ENCODE results near the gene SLC10A7.

Gene SLC10A7

DNA sequence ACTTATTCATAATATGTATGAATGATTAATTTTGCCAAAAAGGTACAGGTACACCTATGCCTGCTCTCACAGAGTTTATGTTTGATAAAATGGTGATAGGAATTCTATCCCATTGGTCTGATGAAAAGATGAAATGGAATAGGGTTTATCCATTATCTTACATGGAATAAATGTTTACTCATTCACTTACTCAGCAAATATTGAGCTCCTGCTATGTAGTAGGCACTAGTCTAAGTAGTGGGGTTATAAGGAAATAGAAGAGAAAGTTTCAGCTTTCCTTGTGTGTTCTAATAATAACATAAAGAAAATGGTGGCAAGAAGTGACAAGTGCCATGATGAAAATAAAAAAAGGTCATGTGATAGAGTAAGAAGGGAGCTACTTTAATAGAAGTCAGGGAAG is 12.4 kb upstream of the SLC10A7 start:
- H3K4me3 ChIP-seq (replicated peaks; ENCODE audit: low read depth, low read length) = no peak overlapping the region
- no peak for DNase-seq (ENCODE audit: extremely low read depth, low read depth)
- TF ChIP-seq, protein P1, sequence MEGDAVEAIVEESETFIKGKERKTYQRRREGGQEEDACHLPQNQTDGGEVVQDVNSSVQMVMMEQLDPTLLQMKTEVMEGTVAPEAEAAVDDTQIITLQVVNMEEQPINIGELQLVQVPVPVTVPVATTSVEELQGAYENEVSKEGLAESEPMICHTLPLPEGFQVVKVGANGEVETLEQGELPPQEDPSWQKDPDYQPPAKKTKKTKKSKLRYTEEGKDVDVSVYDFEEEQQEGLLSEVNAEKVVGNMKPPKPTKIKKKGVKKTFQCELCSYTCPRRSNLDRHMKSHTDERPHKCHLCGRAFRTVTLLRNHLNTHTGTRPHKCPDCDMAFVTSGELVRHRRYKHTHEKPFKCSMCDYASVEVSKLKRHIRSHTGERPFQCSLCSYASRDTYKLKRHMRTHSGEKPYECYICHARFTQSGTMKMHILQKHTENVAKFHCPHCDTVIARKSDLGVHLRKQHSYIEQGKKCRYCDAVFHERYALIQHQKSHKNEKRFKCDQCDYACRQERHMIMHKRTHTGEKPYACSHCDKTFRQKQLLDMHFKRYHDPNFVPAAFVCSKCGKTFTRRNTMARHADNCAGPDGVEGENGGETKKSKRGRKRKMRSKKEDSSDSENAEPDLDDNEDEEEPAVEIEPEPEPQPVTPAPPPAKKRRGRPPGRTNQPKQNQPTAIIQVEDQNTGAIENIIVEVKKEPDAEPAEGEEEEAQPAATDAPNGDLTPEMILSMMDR (IDR thresholded peaks at IDR 0.05; ENCODE audit: low read depth, low read length, missing control alignments) = no peak

DNA sequence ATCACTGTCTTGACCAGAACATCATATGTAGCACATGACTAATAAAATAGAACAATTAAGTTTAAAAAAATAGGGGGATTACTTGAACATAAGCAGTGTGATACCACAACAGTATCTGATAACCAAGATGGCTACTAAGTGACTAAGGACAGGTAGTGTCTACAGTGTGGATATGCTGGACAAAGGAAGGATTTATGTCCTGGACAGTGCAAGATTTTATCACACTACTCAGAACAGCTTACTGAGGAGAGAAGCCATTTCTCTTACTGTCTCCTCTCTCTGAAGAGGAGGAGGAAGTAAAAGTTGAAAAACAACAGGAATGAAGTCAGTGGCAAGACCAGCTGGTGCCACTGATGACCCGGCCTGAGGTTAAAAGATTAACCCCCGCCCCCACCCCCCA is 4.0 kb upstream of the SLC10A7 start:
- TF ChIP-seq, protein P1 (IDR thresholded peaks at IDR 0.05; ENCODE audit: low read depth, low read length, missing control alignments) = no peak
- DNase-seq (ENCODE audit: extremely low read depth, low read depth) = no peak
- no peak overlapping the region for H3K4me3 ChIP-seq (replicated peaks; ENCODE audit: low read depth, low read length)

DNA sequence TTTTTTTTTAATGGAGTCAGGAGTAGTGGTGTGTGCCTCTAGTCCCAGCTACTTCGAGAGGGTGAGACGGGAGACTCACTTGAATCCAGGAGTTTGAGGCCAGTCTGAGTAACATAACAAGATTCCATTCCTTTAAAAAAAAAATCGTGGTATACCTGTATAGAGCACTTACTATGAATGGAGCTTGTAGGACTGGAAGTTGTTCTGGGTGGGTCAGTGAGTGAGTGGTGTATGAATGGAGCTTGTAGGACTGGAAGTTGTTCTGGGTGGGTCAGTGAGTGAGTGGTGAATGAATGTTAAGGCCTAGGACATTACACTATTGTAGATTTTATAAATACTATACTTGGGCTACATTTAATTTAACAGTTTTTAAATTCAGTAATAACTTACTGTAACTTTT is 2.9 kb upstream of the SLC10A7 start:
- no peak for DNase-seq (ENCODE audit: extremely low read depth, low read depth)
- TF ChIP-seq, protein P1 (IDR thresholded peaks at IDR 0.05; ENCODE audit: low read depth, low read length, missing control alignments) = no peak
- no peak overlapping the region for H3K4me3 ChIP-seq (replicated peaks; ENCODE audit: low read depth, low read length)

DNA sequence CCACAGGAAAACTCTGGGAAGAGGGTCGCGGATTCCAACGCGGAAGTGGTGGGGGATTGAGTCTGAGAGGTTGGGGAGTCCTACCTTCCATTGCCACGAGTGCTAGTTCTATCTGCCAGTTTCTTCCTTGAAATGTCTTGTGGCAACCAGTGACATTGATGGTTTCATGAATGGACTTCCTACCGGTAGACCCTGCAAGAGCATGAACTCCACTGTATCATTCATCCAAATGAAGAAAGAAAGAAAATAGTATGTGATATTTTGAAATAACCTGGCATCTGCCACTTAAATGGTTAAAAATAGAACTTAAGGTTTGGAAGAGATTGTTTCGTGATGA is 1.1 kb upstream of the SLC10A7 start:
- no peak for DNase-seq (ENCODE audit: extremely low read depth, low read depth)
- H3K4me3 ChIP-seq (replicated peaks; ENCODE audit: low read depth, low read length) = peak overlapping the region; percentile 87
- TF ChIP-seq, protein P1 (IDR thresholded peaks at IDR 0.05; ENCODE audit: low read depth, low read length, missing control alignments) = no peak

DNA sequence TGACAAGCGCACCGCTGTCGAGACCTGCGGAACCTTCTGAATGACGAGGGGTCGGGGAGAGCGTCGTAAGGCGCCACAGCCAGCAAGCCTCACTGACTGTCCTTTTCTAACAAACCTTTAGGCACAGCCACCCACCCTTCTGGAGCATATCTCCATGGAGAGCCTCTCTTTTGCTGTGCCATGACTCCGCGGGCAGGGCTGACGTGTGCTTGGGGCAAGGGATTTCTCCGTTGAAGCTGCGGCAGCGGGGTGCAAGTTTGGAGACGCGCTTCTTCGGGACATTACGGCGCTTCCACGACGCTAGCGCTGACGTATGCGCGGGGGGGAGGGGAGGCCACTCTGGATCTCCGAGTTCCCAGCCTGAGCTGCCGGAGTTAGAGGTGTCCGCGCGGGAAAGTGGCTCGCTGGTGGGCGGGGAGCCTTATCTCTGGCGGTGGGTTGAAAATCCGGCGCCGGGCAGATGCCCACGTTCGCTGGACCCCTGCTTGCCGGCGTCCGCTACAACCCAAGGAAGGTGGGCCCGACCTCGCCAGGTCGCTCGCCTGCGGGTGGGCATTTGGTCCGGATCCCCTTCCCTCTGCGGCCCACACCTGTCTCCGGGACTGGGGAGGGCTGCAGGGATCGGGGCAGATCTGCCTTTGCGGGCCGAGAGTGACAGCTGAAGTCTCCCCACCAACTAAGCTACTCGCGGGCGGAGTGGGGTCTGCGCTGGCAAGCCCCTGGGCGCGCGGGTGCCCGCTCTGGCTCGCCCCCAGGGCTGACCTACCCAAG is 543 bp upstream of the SLC10A7 start:
- peak overlapping the region; percentile 87 for H3K4me3 ChIP-seq (replicated peaks; ENCODE audit: low read depth, low read length)
- peak; percentile 55 for DNase-seq (ENCODE audit: extremely low read depth, low read depth)
- TF ChIP-seq, protein P1 (IDR thresholded peaks at IDR 0.05; ENCODE audit: low read depth, low read length, missing control alignments) = no peak

DNA sequence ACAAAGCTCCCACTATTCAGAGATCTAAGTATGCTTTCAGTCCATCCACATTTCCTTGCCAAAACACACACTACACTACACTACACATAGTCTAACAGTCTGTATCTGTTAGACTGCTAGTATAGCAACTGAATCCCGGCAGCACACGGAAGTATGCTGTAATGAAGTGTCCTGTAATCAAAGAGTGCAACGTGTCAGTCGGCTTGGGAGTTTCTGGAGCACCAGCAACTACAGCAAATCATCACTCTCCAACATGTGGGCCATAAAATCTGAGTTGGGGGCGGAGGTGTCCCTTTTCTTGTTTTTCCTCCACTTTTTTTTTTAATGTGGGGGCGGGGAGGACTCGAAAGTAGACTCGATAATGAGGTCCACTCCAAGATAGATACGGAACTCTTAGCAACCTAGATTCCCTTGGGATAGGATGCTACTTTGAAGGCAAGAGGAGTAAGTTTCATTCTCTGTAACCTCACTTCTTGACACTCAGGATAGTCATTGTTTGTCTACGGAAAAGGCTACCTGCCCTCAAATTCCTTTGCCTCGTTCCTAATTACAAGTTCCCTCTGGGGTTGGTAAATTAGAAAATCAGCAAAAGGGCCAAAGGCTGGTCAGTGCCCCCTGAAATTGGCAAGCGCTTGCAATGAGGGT is 722 bp downstream of the SLC10A7 start:
- H3K4me3 ChIP-seq (replicated peaks; ENCODE audit: low read depth, low read length) = peak overlapping the region; percentile 87
- TF ChIP-seq, protein P1 (IDR thresholded peaks at IDR 0.05; ENCODE audit: low read depth, low read length, missing control alignments) = no peak
- no peak for DNase-seq (ENCODE audit: extremely low read depth, low read depth)

Data from HFF-Myc (cell line).